ENCODE results near the gene NBAS. TPM values are rescaled to one million over a fixed set of nuclear protein-coding genes. Genes with fewer than 3 reads are reported as not detected.
"Not testable (repeated sequence)": the region's sequence is repeated elsewhere in the genome, so short reads cannot be mapped to it uniquely, and the experiment has no call there.

Gene NBAS
- total RNA-seq, 2 experiments from 2014 or later, result 28.2 to 31.8 TPM

- H3K36me3 Mint-ChIP-seq (ENCODE audit: low read depth), result peaks cover 10% of the 10 kb centered on the region
- no peaks in the 10 kb centered on the region for H3K27me3 Mint-ChIP-seq (ENCODE audit: low read depth)
- DNase-seq, result no peak
- ChIA-PET POLR2A (no interaction called here), CTCF (no interaction called here)
- H3K4me1 Mint-ChIP-seq (ENCODE audit: low read depth), result peaks cover 6% of the 10 kb centered on the region
- no peak overlapping the region for H3K4me3 Mint-ChIP-seq
- no peak for ATAC-seq
- H3K9me3 Mint-ChIP-seq (ENCODE audit: insufficient read depth), result no peaks in the 10 kb centered on the region
- no peak overlapping the region for H3K27ac Mint-ChIP-seq
Observed at GRCh38 chr2:15223887-15224286, 337.2 kb downstream of the NBAS start.

GRCh38 chr2:15222856-15223255, 338.3 kb downstream of the NBAS start:
- ATAC-seq, result no peak

GRCh38 chr2:15220603-15221002, 340.5 kb downstream of the NBAS start:
- no peak for ATAC-seq
- no peak overlapping the region for H3K27ac Mint-ChIP-seq
- H3K36me3 Mint-ChIP-seq (ENCODE audit: low read depth), result peaks cover 14% of the 10 kb centered on the region
- CTCF ChIA-PET, result no interaction called here
- no peak for DNase-seq
- no peak overlapping the region for H3K4me3 Mint-ChIP-seq
- POLR2A ChIA-PET, result no interaction called here
- H3K4me1 Mint-ChIP-seq (ENCODE audit: low read depth), result peaks cover 6% of the 10 kb centered on the region
- H3K9me3 Mint-ChIP-seq (ENCODE audit: insufficient read depth), result no peaks in the 10 kb centered on the region
- no peaks in the 10 kb centered on the region for H3K27me3 Mint-ChIP-seq (ENCODE audit: low read depth)

More at GRCh38 chr2:15222856-15223255, 338.3 kb downstream of the NBAS start:
- Mint-ChIP-seq H3K27me3 (ENCODE audit: low read depth) (no peaks in the 10 kb centered on the region), H3K27ac (no peak overlapping the region), H3K9me3 (ENCODE audit: insufficient read depth) (no peaks in the 10 kb centered on the region), H3K36me3 (ENCODE audit: low read depth) (peaks cover 7% of the 10 kb centered on the region), H3K4me1 (ENCODE audit: low read depth) (peaks cover 6% of the 10 kb centered on the region), H3K4me3 (no peak overlapping the region)
- DNase-seq, result no peak
- ChIA-PET POLR2A (no interaction called here), CTCF (interaction anchor here (0.8 kb wide), 1 partner anchor 354 kb away, joined by 4 read pairs; no protein-coding TSS in a partner anchor)

- no peaks in the 10 kb centered on the region for H3K9me3 Mint-ChIP-seq (ENCODE audit: insufficient read depth)
- no peak for DNase-seq
- H3K27me3 Mint-ChIP-seq (ENCODE audit: low read depth), result no peaks in the 10 kb centered on the region
- CTCF ChIA-PET, result no interaction called here
- POLR2A ChIA-PET, result no interaction called here
- H3K36me3 Mint-ChIP-seq (ENCODE audit: low read depth), result peaks cover 16% of the 10 kb centered on the region
- H3K4me3 Mint-ChIP-seq, result no peak overlapping the region
- no peak overlapping the region for H3K27ac Mint-ChIP-seq
- peaks cover 6% of the 10 kb centered on the region for H3K4me1 Mint-ChIP-seq (ENCODE audit: low read depth)
- no peak for ATAC-seq
Observed at GRCh38 chr2:15218423-15219086, 342.6 kb downstream of the NBAS start.

- no peak overlapping the region for H3K4me3 Mint-ChIP-seq
- no peak overlapping the region for H3K27ac Mint-ChIP-seq
- H3K9me3 Mint-ChIP-seq (ENCODE audit: insufficient read depth), result peaks cover 6% of the 10 kb centered on the region
- no peaks in the 10 kb centered on the region for H3K4me1 Mint-ChIP-seq (ENCODE audit: low read depth)
- ChIA-PET POLR2A (no interaction called here), CTCF (no interaction called here)
- peaks cover 45% of the 10 kb centered on the region for H3K36me3 Mint-ChIP-seq (ENCODE audit: low read depth)
- DNase-seq, result no peak
- no peak for ATAC-seq
- no peaks in the 10 kb centered on the region for H3K27me3 Mint-ChIP-seq (ENCODE audit: low read depth)
Observed at GRCh38 chr2:15212249-15212648, 348.9 kb downstream of the NBAS start.

GRCh38 chr2:15210542-15210941, 350.6 kb downstream of the NBAS start:
- ATAC-seq; H3K4me1 Mint-ChIP-seq (ENCODE audit: low read depth); H3K27ac Mint-ChIP-seq; H3K27me3 Mint-ChIP-seq (ENCODE audit: low read depth); CTCF ChIA-PET; DNase-seq; POLR2A ChIA-PET; H3K4me3 Mint-ChIP-seq; H3K9me3 Mint-ChIP-seq (ENCODE audit: insufficient read depth): not testable (repeated sequence)
- peaks cover 48% of the 10 kb centered on the region for H3K36me3 Mint-ChIP-seq (ENCODE audit: low read depth)

GRCh38 chr2:15206419-15206818, 354.7 kb downstream of the NBAS start:
- no peak for ATAC-seq
- Mint-ChIP-seq H3K27me3 (ENCODE audit: low read depth) (no peaks in the 10 kb centered on the region), H3K4me1 (ENCODE audit: low read depth) (no peaks in the 10 kb centered on the region), H3K4me3 (no peak overlapping the region), H3K36me3 (ENCODE audit: low read depth) (peaks cover 34% of the 10 kb centered on the region), H3K27ac (no peak overlapping the region), H3K9me3 (ENCODE audit: insufficient read depth) (peaks cover 13% of the 10 kb centered on the region)
- no peak for DNase-seq
- CTCF ChIA-PET, result no interaction called here
- POLR2A ChIA-PET, result no interaction called here

- DNase-seq, result no peak
- H3K27ac Mint-ChIP-seq, result no peak overlapping the region
- no peaks in the 10 kb centered on the region for H3K4me1 Mint-ChIP-seq (ENCODE audit: low read depth)
- ChIA-PET POLR2A (no interaction called here), CTCF (no interaction called here)
- H3K9me3 Mint-ChIP-seq (ENCODE audit: insufficient read depth), result peaks cover 13% of the 10 kb centered on the region
- no peak for ATAC-seq
- peaks cover 29% of the 10 kb centered on the region for H3K36me3 Mint-ChIP-seq (ENCODE audit: low read depth)
- no peak overlapping the region for H3K4me3 Mint-ChIP-seq
- no peaks in the 10 kb centered on the region for H3K27me3 Mint-ChIP-seq (ENCODE audit: low read depth)
Observed at GRCh38 chr2:15205562-15205961, 355.6 kb downstream of the NBAS start.

GRCh38 chr2:15201009-15201408, 360.1 kb downstream of the NBAS start:
- DNase-seq, result no peak
- ChIA-PET POLR2A (no interaction called here), CTCF (no interaction called here)
- H3K27me3 Mint-ChIP-seq (ENCODE audit: low read depth), result no peaks in the 10 kb centered on the region
- no peak for ATAC-seq
- H3K27ac Mint-ChIP-seq, result no peak overlapping the region
- H3K9me3 Mint-ChIP-seq (ENCODE audit: insufficient read depth), result peaks cover 5% of the 10 kb centered on the region
- no peaks in the 10 kb centered on the region for H3K4me1 Mint-ChIP-seq (ENCODE audit: low read depth)
- H3K4me3 Mint-ChIP-seq, result no peak overlapping the region
- H3K36me3 Mint-ChIP-seq (ENCODE audit: low read depth), result peaks cover 10% of the 10 kb centered on the region

GRCh38 chr2:15200581-15200980, 360.6 kb downstream of the NBAS start:
- H3K36me3 Mint-ChIP-seq (ENCODE audit: low read depth), result peaks cover 6% of the 10 kb centered on the region
- ATAC-seq, result no peak

GRCh38 chr2:15198051-15198450, 363.1 kb downstream of the NBAS start:
- Mint-ChIP-seq H3K36me3 (ENCODE audit: low read depth) (peaks cover 2% of the 10 kb centered on the region), H3K4me3 (no peak overlapping the region), H3K27me3 (ENCODE audit: low read depth) (no peaks in the 10 kb centered on the region), H3K27ac (no peak overlapping the region), H3K9me3 (ENCODE audit: insufficient read depth) (no peaks in the 10 kb centered on the region), H3K4me1 (ENCODE audit: low read depth) (no peaks in the 10 kb centered on the region)
- POLR2A ChIA-PET, result no interaction called here
- CTCF ChIA-PET, result interaction anchor here (1.1 kb wide), 1 partner anchor 379 kb away, joined by 3 read pairs; no protein-coding TSS in a partner anchor
- ATAC-seq, result no peak
- DNase-seq, result no peak

More at GRCh38 chr2:15200581-15200980, 360.6 kb downstream of the NBAS start:
- Mint-ChIP-seq H3K4me3 (no peak overlapping the region), H3K27ac (no peak overlapping the region), H3K9me3 (ENCODE audit: insufficient read depth) (peaks cover 5% of the 10 kb centered on the region), H3K27me3 (ENCODE audit: low read depth) (no peaks in the 10 kb centered on the region), H3K4me1 (ENCODE audit: low read depth) (no peaks in the 10 kb centered on the region)
- POLR2A ChIA-PET, result no interaction called here
- CTCF ChIA-PET, result no interaction called here
- DNase-seq, result no peak

GRCh38 chr2:15195813-15196212, 365.3 kb downstream of the NBAS start:
- H3K9me3 Mint-ChIP-seq (ENCODE audit: insufficient read depth), result no peaks in the 10 kb centered on the region
- ChIA-PET POLR2A (no interaction called here), CTCF (no interaction called here)
- no peak overlapping the region for H3K4me3 Mint-ChIP-seq
- no peaks in the 10 kb centered on the region for H3K4me1 Mint-ChIP-seq (ENCODE audit: low read depth)
- DNase-seq, result no peak
- peaks cover 2% of the 10 kb centered on the region for H3K36me3 Mint-ChIP-seq (ENCODE audit: low read depth)
- no peak for ATAC-seq
- no peaks in the 10 kb centered on the region for H3K27me3 Mint-ChIP-seq (ENCODE audit: low read depth)
- no peak overlapping the region for H3K27ac Mint-ChIP-seq

- H3K4me3 Mint-ChIP-seq, result no peak overlapping the region
- no peaks in the 10 kb centered on the region for H3K4me1 Mint-ChIP-seq (ENCODE audit: low read depth)
- H3K27ac Mint-ChIP-seq, result no peak overlapping the region
- ChIA-PET CTCF (no interaction called here), POLR2A (interaction anchor here (0.6 kb wide), 1 partner anchor 54 kb away, joined by 4 read pairs; no protein-coding TSS in a partner anchor)
- H3K36me3 Mint-ChIP-seq (ENCODE audit: low read depth), result peaks cover 4% of the 10 kb centered on the region
- H3K27me3 Mint-ChIP-seq (ENCODE audit: low read depth), result no peaks in the 10 kb centered on the region
- no peaks in the 10 kb centered on the region for H3K9me3 Mint-ChIP-seq (ENCODE audit: insufficient read depth)
- DNase-seq (no peak), ATAC-seq (no peak)
Observed at GRCh38 chr2:15191789-15192188, 369.3 kb downstream of the NBAS start.
